ENCODE results near the gene ZGLP1. TPM values are rescaled to one million over a fixed set of nuclear protein-coding genes. Genes with fewer than 3 reads are reported as not detected.

ZGLP1 gene
- total RNA-seq, 4 donors from 2014 or later: 0.75 to 8.8 (median 2.2) TPM

DNA sequence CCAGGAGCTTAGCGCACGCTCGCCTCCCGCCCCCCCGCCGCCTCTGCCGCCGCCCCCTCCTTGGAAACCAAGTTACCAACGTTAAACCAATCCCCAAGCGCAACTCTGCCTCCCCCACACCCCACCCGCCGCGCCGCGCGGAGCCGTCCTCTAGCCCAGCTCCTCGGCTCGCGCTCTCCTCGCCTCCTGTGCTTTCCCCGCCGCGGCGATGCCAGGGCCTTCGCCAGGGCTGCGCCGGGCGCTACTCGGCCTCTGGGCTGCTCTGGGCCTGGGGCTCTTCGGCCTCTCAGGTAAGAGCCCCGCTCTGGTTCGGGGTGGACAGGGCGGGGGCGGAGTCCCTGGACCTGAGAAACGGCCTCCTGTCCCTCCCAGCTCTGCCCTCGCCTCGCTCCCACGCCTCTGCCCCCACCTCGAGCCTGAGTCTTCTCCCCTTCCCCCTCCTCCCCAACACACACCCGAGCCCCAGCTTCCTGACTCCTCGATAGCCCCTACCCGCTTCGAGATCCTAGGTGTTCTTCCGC is 19.7 kb downstream of the ZGLP1 start, which contains the start of gene ICAM5:
ICAM5 (plus strand) TSS at position 117 of the 521 bp plus-strand sequence; CDS start at position 209, 92 bp downstream.
- intact Hi-C loops (cut with DNase I): no loop called here
- TF ChIP-seq POLR2A (IDR thresholded peaks at IDR 0.05): no peak
- TF ChIP-seq, protein P1, sequence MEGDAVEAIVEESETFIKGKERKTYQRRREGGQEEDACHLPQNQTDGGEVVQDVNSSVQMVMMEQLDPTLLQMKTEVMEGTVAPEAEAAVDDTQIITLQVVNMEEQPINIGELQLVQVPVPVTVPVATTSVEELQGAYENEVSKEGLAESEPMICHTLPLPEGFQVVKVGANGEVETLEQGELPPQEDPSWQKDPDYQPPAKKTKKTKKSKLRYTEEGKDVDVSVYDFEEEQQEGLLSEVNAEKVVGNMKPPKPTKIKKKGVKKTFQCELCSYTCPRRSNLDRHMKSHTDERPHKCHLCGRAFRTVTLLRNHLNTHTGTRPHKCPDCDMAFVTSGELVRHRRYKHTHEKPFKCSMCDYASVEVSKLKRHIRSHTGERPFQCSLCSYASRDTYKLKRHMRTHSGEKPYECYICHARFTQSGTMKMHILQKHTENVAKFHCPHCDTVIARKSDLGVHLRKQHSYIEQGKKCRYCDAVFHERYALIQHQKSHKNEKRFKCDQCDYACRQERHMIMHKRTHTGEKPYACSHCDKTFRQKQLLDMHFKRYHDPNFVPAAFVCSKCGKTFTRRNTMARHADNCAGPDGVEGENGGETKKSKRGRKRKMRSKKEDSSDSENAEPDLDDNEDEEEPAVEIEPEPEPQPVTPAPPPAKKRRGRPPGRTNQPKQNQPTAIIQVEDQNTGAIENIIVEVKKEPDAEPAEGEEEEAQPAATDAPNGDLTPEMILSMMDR (IDR thresholded peaks at IDR 0.05): no peak
- DNase-seq: no peak
- Histone ChIP-seq H3K9me3 (no peaks in the 10 kb centered on the region), H3K4me1 (peaks cover 33 to 71% of the 10 kb centered on the region in 2 donors), H3K4me3 (replicated peaks in 1 of 3) (peak within 1 kb of the TSS in 1 of 3 donors; percentile 13), H3K27me3 (peaks cover 45% of the 10 kb centered on the region), H3K27ac (no peak within 1 kb of the TSS), H3K36me3 (peaks cover under 1 to 12% of the 10 kb centered on the region in 2 donors)
- 2 to 6% methylated on average over 5 to 8 of the region's 45 CpGs for WGBS, 2 donors

DNA sequence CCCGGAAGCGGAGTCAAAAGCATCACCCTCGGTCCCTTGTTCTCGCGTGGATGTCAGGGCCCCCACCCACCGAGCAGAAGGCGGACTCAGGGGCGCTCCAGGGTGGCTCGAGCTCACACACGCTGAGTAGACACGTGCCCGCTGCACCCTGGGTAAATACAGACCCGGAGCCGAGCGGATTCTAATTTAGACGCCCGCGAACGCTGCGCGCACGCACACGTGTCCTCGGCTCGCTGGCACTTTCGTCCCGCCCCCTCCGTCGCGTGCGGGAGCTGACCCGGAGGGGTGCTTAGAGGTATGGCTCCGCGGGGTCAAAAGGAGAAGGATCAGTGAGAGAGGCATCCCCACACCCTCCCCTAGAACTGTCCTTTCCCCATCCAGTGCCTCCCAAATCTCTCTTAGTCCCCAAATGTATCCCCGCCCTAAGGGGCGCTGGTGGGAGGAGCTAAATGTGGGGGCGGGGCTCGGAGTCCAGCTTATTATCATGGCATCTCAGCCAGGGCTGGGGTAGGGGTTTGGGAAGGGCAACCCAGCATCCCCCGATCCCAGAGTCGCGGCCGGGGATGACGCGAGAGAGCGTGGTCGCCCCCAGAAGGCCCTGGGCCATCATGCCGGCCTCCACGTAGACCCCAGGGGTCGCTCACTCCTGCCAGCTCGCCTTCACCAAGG is 20.3 kb downstream of the ZGLP1 start:
- intact Hi-C loops (cut with DNase I): no loop called here
- H3K4me1 ChIP-seq: peaks cover 33 to 67% of the 10 kb centered on the region in 2 donors
- peak overlapping the region in 1 of 3 donors; percentile 13 for H3K4me3 ChIP-seq (replicated peaks in 1 of 3)
- 2 to 4% methylated on average over 30 to 34 of the region's 50 CpGs for WGBS, 2 donors
- H3K9me3 ChIP-seq: no peaks in the 10 kb centered on the region
- TF ChIP-seq, protein P1 (IDR thresholded peaks at IDR 0.05): no peak
- no peak for TF ChIP-seq POLR2A (IDR thresholded peaks at IDR 0.05)
- peaks cover 6 to 18% of the 10 kb centered on the region in 2 donors for H3K36me3 ChIP-seq
- DNase-seq: no peak
- H3K27ac ChIP-seq: no peak overlapping the region
- H3K27me3 ChIP-seq: peaks cover 45% of the 10 kb centered on the region

DNA sequence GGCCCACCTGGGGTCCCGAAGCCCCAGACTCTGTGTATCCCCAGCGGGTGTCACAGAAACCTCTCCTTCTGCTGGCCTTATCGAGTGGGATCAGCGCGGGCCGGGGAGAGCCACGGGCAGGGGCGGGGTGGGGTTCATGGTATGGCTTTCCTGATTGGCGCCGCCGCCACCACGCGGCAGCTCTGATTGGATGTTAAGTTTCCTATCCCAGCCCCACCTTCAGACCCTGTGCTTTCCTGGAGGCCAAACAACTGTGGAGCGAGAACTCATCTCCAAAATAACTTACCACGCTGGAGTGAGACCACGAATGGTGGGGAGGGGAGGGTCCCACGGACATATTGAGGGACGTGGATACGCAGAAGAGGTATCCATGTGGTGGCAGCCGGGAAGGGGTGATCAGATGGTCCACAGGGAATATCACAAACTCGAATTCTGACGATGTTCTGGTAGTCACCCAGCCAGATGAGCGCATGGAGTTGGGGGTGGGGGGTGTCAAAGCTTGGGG is 20.9 kb downstream of the ZGLP1 start:
- Histone ChIP-seq H3K27me3 (peaks cover 42% of the 10 kb centered on the region), H3K27ac (no peak overlapping the region), H3K4me1 (peaks cover 33 to 67% of the 10 kb centered on the region in 2 donors)

DNA sequence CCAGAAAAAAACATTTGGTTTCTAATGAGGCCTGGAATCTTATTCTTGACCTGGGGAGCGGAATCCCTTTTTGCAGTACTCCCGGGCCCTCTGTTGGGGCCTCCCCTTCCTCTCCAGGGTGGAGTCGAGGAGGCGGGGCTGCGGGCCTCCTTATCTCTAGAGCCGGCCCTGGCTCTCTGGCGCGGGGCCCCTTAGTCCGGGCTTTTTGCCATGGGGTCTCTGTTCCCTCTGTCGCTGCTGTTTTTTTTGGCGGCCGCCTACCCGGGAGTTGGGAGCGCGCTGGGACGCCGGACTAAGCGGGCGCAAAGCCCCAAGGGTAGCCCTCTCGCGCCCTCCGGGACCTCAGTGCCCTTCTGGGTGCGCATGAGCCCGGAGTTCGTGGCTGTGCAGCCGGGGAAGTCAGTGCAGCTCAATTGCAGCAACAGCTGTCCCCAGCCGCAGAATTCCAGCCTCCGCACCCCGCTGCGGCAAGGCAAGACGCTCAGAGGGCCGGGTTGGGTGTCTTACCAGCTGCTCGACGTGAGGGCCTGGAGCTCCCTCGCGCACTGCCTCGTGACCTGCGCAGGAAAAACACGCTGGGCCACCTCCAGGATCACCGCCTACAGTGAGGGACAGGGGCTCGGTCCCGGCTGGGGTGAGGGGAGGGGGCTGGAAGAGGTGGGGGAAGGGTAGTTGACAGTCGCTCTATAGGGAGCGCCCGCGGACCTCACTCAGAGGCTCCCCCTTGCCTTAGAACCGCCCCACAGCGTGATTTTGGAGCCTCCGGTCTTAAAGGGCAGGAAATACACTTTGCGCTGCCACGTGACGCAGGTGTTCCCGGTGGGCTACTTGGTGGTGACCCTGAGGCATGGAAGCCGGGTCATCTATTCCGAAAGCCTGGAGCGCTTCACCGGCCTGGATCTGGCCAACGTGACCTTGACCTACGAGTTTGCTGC is 22.5 kb downstream of the ZGLP1 start, which contains the start of gene ICAM4:
ICAM4 (plus strand) TSS at position 153 of the 935 bp plus-strand sequence; CDS start at position 211, 58 bp downstream.
- H3K27ac ChIP-seq: no peak within 1 kb of the TSS
- H3K27me3 ChIP-seq: peaks cover 27% of the 10 kb centered on the region
- peak in 1 of 2 donors; percentile 41 for DNase-seq

More for the DNA sequence above, 20.9 kb downstream of the ZGLP1 start:
- 2 to 3% methylated on average over 14 to 23 of the region's 23 CpGs for WGBS, 2 donors
- no peak for TF ChIP-seq POLR2A (IDR thresholded peaks at IDR 0.05)
- TF ChIP-seq, protein P1 (IDR thresholded peaks at IDR 0.05): no peak
- DNase-seq: no peak
- H3K36me3 ChIP-seq: peaks cover 6 to 18% of the 10 kb centered on the region in 2 donors
- no peak overlapping the region for H3K4me3 ChIP-seq (replicated peaks in 1 of 3)
- no peaks in the 10 kb centered on the region for H3K9me3 ChIP-seq
- intact Hi-C loops (cut with DNase I): no loop called here

More for the DNA sequence above, 22.5 kb downstream of the ZGLP1 start, which contains the start of gene ICAM4:
- Histone ChIP-seq H3K4me1 (peaks cover 36 to 60% of the 10 kb centered on the region in 2 donors), H3K4me3 (replicated peaks in 1 of 3) (no peak within 1 kb of the TSS), H3K36me3 (peaks cover 6 to 18% of the 10 kb centered on the region in 2 donors), H3K9me3 (no peaks in the 10 kb centered on the region)
- no peak for TF ChIP-seq POLR2A (IDR thresholded peaks at IDR 0.05)
- TF ChIP-seq, protein P1 (IDR thresholded peaks at IDR 0.05): no peak
- intact Hi-C loops (cut with DNase I): no loop called here
- 3 to 5% methylated on average over 33 to 34 of the region's 59 CpGs for WGBS, 2 donors
